GM18526 (cell line): ENCODE results near the gene AGPAT1.

Experiments
- POLR2A ChIP-seq: IDR thresholded peaks from 3 replicates; pipeline ENCODE4 v1.6.1; 2011; ENCODE audit not compliant: insufficient read length; ENCODE audit errors: extremely low read depth

The AGPAT1 gene

GRCh38 chr6:32120573-32121059 lies 55.3 kb downstream of the AGPAT1 start:
- no peak for TF ChIP-seq POLR2A

- no peak for TF ChIP-seq POLR2A
These were observed 56.9 kb downstream of the AGPAT1 start for GRCh38 chr6:32118782-32119628.
